GM21717 (cell line): ENCODE data around the gene PROM1.

Experiments used
- ATAC-seq: cut with Tn5 transposase; IDR thresholded peaks from one replicate; pipeline ENCODE4 v1.9.1; 2021; ENCODE audit warnings: mild to moderate bottlenecking, moderate library complexity; ENCODE audit not compliant: unreplicated experiment

The PROM1 gene, protein sequence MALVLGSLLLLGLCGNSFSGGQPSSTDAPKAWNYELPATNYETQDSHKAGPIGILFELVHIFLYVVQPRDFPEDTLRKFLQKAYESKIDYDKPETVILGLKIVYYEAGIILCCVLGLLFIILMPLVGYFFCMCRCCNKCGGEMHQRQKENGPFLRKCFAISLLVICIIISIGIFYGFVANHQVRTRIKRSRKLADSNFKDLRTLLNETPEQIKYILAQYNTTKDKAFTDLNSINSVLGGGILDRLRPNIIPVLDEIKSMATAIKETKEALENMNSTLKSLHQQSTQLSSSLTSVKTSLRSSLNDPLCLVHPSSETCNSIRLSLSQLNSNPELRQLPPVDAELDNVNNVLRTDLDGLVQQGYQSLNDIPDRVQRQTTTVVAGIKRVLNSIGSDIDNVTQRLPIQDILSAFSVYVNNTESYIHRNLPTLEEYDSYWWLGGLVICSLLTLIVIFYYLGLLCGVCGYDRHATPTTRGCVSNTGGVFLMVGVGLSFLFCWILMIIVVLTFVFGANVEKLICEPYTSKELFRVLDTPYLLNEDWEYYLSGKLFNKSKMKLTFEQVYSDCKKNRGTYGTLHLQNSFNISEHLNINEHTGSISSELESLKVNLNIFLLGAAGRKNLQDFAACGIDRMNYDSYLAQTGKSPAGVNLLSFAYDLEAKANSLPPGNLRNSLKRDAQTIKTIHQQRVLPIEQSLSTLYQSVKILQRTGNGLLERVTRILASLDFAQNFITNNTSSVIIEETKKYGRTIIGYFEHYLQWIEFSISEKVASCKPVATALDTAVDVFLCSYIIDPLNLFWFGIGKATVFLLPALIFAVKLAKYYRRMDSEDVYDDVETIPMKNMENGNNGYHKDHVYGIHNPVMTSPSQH

DNA sequence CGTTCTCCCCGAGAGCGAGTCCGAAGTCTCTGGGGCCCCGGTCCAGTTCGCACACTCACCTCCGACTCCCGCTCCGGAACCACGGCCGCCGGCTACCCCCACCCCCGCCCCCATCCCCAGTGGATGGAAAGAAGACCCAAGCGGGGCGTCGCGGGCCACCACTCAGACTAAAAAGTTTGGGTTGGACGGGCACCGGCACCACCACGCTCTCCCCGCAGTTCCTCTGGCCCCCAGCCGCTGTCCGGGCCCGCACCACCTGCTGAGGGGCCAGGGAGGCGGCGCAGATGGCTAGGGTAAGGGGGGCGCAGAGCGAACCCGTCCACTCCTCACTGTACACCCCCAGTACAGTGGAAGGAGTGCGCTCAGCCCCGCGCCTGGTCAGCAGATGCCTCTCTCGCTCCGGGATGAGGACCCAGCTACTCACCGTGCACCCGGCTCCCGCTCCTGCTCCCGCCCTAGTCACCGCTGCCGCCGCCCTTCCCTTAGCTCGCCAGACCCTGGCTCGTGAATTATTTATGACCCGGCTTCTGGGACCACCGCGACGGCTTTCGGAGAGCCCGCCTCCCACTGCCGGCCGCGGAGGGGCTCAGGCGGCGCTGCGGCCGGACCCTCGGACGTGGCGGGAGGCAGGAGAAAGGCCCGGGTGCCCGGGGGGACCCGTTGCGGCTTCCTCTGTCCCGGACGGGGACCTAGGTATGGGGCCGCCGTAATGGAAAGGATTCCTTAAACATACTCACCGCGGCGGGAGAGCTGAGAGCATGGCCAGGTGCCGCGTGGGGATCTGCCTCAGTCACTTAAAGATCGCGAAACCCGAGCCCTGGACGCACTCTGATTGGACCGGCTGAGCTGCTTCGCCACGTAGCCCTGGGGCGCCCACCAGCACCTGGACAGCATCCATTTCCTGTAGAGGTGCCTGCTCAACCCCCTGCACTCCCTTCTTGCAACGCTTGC, at the start of gene PROM1:
Gene PROM1, minus strand, starts transcription at position 783 of the 951 bp plus-strand sequence. CDS start 8,117 bp downstream, outside the sequence.
- no peak for ATAC-seq

DNA sequence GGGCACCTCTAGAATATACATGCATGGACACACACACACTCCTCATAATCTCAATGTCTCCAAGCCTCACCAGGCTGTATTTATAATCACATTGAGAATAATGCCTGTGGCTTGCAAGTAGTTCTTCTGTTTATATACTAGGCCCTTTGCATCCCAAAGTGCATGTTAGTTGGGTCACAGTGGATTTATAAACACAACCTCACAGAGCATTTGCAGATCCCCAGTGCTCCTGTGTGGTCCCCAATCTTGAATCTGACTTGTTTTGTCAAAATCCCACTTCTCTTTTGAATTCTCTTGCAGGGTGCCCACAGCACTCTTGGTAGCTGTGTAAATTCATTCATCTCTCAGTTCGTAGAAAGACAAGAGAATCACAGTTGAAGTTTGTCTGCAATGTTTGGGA, 49.6 kb upstream of the PROM1 start:
- no peak for ATAC-seq

DNA sequence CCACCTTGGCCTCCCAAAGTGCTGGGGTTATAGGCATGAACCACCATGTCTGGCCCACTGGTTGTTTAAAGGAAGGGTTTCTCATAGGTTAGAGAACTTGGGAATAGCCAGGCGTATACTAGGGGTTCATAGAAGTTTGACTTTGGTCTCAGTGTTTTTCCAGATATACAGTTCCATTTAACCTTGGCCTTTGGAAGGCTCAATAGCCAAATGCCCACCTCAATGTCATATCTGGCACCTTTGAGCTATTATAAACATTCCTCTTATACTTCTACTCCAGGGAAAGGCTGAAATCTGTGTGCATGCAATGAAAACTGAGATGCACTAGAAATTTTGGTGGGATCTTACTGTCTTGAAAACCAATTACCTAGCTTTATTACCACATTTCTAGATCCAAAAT, 47.5 kb upstream of the PROM1 start:
- ATAC-seq = no peak

DNA sequence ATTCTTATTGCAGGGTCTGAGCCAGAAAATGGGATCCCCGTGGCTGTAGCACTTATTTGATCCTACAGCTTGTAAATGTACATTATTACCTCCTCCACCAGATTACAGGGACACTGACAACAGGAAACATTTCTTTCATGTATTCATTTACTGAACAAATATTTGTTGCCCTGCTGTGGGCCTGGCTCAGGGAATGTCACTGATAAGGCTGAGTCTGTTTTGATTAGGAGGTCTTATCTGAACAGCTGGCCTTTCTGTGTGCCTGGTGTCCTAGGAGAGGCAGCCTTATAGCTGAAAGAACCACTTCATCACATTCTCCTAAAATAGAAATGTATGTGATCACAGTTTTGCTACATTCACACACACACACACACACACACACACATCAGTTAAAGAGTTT, 45.5 kb upstream of the PROM1 start:
- no peak for ATAC-seq

DNA sequence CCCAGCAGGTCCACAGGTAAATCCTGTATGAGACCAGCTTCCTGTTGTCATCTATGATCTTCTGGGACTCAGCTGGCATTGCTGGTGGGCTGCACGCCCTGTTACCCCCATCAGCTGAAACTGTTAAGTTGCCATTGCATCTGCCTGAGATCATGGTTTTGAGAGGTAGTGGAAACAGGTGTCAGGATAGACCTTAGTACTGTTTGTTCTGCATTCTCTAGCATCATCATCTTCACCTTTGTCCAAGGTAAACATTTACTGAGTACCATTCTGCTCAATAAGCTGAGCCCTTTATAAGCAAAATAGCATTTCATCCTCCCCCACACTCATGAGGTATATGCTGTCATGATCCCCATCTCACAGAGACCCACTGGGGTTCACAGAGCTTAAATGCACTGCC, 42.9 kb upstream of the PROM1 start:
- ATAC-seq = no peak

DNA sequence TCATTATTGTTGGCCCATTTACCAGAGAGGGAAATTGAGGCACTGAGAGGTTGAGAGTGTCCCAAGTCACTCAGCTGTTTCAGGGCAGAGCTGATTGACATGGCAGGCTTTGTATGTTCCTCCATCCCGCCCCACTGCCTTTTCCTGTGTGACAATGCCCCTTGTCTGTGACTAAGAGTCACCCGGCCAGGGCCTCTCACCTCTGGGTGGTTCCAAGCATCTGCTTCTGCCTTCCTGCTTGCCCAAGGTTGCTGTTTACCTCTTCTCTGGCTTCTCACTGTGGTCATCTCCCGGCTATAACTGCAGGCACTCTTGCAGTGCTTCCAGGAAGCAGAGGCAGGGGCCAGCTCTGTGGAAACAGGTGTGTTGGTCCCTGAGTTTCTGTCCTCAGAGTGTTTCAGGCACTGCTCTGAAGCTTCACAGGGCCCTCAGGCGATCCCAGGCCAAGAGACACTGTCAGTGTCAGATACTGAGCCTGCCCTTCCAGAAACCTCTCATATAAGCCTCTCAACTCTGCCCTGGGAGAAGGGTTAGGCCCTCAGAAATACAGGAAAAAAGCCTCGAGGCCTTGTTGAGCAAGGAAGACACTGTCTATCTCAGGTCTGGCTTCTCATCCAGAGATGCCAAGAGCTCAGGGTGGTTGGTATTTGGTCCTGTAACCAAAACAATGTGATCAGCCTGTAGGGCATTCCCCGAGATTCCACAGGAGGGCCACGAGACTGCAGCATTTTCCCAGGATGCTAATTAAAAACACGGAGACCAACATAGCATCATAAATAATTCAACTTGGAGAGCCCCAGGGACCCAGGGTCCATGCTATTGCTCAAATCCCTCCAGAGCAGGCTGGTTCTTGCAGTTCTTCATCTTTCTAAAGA, 42.0 kb upstream of the PROM1 start:
- ATAC-seq = no peak

DNA sequence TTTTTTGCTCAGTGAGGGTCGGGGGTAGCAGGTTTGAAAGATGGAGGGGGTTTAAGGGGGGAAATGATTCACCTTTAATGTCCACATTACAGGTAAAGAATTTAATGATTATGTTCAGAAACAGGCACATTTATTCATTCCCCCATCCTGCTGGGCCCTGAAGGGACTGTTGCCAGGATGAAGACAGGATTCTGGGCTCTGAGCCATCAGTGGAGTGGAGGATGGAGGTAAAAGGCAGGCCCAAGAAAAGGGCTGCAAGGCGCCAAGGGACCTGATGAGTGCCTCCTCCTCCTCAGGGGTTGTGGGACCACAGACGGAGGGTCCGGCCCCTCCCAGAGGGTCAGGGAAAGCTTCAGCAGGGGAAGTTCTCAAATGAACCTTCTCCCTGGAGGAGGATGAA, 40.4 kb upstream of the PROM1 start:
- ATAC-seq = no peak

DNA sequence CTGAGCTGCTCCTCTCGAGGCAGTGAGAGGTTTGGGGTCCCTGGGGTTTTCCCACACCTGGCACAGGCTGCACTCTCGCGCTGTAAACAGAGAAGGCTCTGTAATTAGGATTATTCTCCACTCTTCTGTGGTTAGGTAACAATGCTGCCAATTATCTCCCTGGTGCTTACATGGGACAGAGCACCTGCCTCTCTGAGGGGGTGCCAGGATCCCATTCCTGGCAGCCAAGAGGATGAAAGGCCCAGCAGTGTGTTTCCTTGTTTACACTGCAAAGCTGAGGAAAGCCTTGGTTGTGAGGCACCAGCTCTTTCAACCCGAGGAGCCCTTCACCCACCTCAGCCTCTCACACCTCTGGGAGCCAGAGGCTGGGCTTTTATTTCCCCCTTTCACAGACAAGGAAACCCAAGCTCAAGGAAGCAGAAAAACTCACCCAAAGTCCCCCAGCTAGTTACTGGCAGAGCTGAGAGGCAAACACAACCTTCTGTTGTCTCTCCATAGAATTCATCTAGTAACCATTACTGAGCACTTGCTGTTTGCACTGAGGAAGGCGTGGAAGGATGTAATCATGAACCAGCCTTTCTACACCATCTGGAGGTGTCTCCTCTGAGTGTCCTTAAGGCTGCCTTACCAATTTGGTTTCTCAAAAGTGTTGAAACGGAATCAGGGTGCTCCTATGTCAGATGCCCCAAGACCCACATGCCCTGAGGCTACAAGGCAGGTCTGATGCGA, 39.7 kb upstream of the PROM1 start:
- ATAC-seq = no peak

DNA sequence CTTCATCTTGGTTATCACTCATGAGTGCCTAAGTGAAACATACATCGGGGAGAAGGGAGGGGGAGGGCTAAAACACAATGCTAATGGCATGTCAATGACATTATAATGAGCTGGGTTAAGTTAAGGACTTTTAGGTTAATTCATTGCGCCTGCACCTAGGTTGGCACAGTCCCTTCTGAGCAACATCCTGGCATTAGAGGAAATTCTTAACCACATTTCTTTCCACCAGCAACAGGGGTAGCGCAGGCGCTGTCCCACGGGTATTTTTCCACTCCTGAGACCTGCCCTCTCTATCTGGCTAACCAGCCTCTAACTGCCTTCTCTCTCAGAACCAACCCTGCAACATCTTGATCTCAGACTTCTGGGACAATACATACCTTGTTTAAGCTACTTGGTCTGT, 39.0 kb upstream of the PROM1 start:
- ATAC-seq = no peak

DNA sequence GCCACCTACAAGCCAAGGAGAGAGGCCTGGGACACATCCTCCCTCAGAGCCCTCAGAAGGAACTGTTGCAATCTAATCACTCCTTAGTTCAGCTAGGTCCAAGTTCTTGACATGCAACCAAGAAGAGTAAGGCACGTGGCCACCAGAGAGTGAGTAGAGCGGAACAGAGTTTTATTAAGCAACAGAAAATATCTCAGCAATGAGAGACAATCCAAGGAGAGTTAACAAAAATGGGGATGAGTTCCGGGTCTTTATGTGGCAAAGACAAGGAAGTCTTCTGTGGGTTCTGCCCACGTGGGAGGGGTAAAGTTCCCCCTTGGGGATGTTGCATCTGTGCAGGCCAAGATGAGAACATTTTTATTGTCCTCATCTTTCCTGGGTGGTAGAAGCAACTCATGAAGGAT, 38.5 kb upstream of the PROM1 start:
- no peak for ATAC-seq

DNA sequence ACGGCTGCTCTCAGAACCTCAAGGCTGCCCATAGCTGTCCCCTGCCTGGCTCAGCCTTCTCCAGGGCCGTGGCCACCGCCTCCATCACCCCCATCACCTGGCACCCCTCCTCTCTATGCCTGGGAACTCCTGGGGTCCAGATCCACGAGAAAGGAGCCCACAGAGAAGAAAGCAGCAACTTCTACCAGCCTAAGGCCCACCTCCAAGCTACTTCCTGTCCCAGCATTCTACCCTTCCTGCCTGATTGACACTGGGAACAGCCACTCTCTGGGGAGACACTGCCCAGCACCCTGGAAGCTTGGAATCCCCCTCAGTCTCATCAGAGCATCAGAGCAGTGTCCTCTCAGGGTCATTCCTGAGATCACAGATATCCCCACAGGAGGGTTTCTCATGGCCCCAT, 36.9 kb upstream of the PROM1 start:
- ATAC-seq = no peak

DNA sequence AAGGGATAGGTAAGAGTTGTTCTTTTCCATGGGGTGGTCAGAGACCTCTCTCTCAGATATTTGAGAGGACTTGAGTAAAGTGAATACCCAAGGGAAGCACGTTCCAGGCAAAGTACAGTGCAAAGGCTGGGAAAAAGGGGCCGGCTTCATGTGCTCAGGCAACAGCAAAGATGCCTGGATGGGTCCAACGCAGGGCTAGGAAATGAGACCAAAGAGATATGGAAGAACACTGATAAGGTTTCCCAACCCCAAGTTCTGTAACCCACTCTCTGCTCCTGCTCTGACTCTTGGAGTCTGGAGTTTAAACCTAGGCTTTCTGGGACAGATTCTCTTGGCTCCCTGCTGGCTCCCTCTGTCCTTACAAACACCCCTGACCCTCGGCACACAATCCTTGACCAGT, 36.2 kb upstream of the PROM1 start:
- no peak for ATAC-seq

DNA sequence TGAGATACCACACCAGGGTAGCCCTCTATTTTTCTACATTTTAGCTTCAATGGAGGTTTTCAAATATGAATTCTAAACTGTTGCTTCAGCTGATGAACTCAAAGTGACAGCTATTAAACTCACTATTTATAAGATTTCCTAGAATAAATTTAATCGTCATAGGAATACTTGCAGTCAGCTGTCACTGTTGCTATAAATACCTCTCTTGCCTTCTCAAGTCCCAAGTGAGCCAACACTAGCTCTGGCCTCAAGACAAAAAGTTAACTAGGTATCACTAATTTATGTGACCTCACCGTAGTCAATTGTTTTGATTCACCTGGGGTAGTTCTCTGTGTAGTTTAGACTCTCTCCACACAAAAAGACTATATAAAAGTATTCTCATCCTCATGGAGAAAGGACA, 34.3 kb upstream of the PROM1 start:
- ATAC-seq = no peak

DNA sequence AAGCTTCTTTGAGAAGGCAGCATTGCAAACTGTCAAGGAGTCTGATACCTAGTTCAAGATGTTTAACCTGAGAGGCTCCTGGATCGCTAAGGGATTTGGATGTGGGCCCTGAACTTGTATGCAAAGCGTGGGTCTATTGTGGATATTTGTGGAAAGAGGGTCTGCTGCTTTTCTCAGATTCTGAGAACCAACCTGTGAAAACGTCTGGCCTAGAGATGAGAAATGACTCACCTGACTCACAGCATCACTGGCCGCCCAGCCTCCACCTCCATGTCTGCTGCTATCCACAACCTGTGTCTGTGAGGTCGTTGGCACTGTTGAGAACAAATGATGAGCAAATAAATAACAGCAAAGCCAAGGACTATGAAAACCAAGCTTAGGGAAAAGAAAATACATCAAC, 33.3 kb upstream of the PROM1 start:
- ATAC-seq = no peak

DNA sequence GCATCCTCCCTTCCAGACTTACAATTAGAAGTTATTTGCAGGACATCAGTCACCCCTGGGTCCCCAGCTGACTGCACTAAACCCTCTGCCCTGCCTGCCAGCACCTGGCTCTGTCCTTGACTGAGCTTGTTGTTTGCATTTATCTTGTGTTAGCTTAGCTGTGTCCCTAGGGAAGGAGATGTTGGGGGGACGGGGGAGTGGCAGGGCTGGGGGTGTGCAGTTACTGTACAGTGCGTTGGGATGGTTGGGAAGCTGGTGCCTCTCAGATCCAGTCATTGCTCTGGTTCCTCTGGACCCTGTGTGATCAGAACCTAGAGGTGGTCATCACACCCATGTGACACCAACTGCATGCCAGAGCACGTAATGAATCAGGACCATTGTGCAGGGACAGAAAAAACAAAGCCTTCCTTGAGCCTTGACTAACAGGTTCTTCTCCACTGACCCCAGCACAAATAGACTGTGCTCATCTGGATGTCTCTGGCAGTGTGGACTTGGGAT, 32.7 kb upstream of the PROM1 start:
- ATAC-seq = no peak

DNA sequence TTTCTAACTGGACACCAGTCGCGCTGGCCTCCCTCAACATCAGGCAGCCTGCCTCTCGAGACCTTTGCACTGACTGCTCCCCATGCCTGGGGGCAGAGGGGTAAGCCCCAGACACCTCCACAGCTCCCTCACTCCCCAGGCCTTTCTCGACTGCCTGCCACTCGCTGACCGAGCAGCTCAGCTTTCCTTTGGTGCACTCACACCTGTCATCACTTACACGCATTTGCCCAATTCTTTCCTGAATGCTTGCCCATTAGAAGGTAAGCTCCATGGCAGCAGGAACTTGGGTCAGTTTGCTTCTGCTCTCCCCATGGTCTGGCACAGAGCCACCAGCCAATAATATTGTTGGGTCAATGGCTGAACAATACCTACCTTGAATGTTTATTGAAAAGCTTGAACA, 32.2 kb upstream of the PROM1 start:
- ATAC-seq = no peak

DNA sequence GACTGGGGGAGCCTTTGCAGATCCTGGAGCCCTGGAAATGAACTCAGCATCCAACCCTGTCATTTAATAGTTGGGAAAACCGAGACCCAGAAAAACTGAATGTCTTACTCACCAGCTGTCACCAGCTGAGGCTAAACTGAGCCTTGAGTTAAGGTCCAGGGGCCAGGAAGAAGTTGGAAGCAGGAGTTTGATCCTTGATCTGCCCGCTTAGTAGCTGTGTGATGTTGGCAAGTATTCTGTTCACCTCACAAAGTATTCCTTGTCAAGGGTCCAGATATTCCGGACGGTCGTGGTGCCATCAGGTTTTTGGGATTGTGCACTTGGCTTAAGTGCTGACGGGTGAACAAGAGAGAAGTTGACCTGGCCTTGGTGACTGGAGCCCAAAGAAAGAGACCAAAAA, 30.7 kb upstream of the PROM1 start:
- no peak for ATAC-seq

DNA sequence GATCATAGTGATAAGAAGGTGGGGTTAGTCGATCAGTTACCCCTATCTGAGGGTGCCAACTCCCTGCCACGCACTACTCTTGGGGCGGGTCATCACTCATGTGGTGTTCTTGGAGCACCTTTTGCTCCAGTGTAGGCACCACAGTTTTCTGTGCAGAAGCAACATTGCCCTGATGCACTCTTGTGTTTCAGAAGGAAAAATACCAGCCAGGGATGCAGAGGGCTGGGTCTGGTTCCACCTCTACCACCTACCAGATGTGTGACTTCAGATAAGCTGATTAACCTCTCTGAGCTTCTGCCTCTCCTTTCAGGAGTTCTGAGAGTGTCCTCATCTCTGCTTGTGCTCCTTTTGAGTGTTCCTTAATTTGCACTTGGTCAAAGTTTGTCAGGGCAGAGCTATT, 29.9 kb upstream of the PROM1 start:
- no peak for ATAC-seq

DNA sequence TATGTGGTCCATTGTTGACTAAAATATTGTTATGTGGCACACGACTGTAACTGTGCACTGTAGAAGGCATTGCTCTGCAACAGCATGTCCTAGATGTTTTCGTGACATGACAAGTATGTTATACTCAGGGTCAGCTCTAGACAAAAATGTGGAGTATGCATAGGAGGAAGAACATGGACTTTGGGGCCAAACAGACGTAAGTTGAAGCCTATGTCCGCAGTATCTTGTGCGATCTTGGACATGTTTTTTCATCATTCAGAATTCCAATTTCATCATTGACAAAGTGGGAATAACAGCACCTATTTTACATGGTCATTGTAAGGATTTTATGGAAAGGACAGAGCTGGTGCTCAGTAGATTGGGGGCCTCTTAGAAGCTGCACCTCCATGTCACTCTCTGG, 27.7 kb upstream of the PROM1 start:
- no peak for ATAC-seq
